MCF 10A (cell line): Measurements from ENCODE around the gene GCLM. TPM values are rescaled to one million over a fixed set of nuclear protein-coding genes. Genes with fewer than 3 reads are reported as not detected.
A peak's percentile ranks its signal among the peaks of the same experiment; 100 is the strongest.
"Not testable (repeated sequence)": the region's sequence is repeated elsewhere in the genome, so short reads cannot be mapped to it uniquely, and the experiment has no call there.

ENCODE experiments used
- BruUV-seq: library from RNA; stranded (reverse); fragments of 400-500 nt; replicated peaks from 2 replicates; lab custom pipeline; 2021; lab: Mats Ljungman, UMichigan
- CTCF ChIA-PET: fragments of 300-600 bp; sonication (Branson Sonifier 250); formaldehyde crosslinking; extraction: SDS; loops from one replicate; lab custom pipeline; 2021; ENCODE audit warnings: antibody characterized with exemption, inconsistent platforms; lab: Yijun Ruan, JAX
- POLR2A ChIA-PET: fragments of 300-600, 350-650 bp; sonication (Branson Sonifier 250); formaldehyde crosslinking; extraction: SDS; loops from one replicate; lab custom pipeline; 2020; ENCODE audit warnings: antibody characterized with exemption, inconsistent platforms; lab: Yijun Ruan, JAX
- DNase-seq: peaks from one replicate; pipeline ENCODE4 v3.0.0-alpha.2; 2018; ENCODE audit not compliant: unreplicated experiment
- H3K27ac Mint-ChIP-seq: one replicate; pipeline ENCODE4 v1.8.0; 2022; ENCODE audit warnings: mild to moderate bottlenecking, low read depth, mixed read lengths; ENCODE audit not compliant: unreplicated experiment
- H3K27me3 Mint-ChIP-seq: one replicate; pipeline ENCODE4 v1.8.0; 2022; ENCODE audit warnings: mixed read lengths; ENCODE audit not compliant: insufficient read depth, unreplicated experiment
- H3K36me3 Mint-ChIP-seq: one replicate; pipeline ENCODE4 v1.8.0; 2022; ENCODE audit warnings: mild to moderate bottlenecking, moderate library complexity, mixed read lengths; ENCODE audit not compliant: insufficient read depth, unreplicated experiment
- H3K4me1 Mint-ChIP-seq: one replicate; pipeline ENCODE4 v1.8.0; 2022; ENCODE audit warnings: mixed read lengths; ENCODE audit not compliant: insufficient read depth, unreplicated experiment
- H3K4me3 Mint-ChIP-seq: one replicate; pipeline ENCODE4 v1.8.0; 2022; ENCODE audit warnings: mild to moderate bottlenecking, moderate library complexity, mixed read lengths; ENCODE audit not compliant: unreplicated experiment
- H3K9me3 Mint-ChIP-seq: one replicate; pipeline ENCODE4 v1.8.0; 2022; ENCODE audit warnings: mixed read lengths; ENCODE audit not compliant: unreplicated experiment
- intact Hi-C: fragments of 100-400 bp; cut with micrococcal nuclease; formaldehyde crosslinking; loops from 2 replicates; pipeline ENCODE4 v1.14.1; 2022
- total RNA-seq: library from RNA; stranded (reverse); gene quantifications from 2 replicates; pipeline ENCODE4 v1.2.3, GENCODE V29; 2022
- TF ChIP-seq, protein P1 (sequence below): fragments of 200-600 bp; IDR thresholded peaks from one replicate; pipeline ENCODE4 v1.8.0; 2022; ENCODE audit warnings: antibody characterized with exemption, mild to moderate bottlenecking; ENCODE audit not compliant: unreplicated experiment

GCLM gene
- total RNA-seq, 1 experiment from 2014 or later, result 21.3 TPM

- Mint-ChIP-seq H3K4me3 (no peak overlapping the region), H3K9me3 (peaks cover 8% of the 10 kb centered on the region), H3K36me3 (peaks cover 12% of the 10 kb centered on the region), H3K4me1 (no peaks in the 10 kb centered on the region), H3K27me3 (no peaks in the 10 kb centered on the region), H3K27ac (no peak overlapping the region)
- intact Hi-C loops, result no loop called here
- TF ChIP-seq, protein P1, sequence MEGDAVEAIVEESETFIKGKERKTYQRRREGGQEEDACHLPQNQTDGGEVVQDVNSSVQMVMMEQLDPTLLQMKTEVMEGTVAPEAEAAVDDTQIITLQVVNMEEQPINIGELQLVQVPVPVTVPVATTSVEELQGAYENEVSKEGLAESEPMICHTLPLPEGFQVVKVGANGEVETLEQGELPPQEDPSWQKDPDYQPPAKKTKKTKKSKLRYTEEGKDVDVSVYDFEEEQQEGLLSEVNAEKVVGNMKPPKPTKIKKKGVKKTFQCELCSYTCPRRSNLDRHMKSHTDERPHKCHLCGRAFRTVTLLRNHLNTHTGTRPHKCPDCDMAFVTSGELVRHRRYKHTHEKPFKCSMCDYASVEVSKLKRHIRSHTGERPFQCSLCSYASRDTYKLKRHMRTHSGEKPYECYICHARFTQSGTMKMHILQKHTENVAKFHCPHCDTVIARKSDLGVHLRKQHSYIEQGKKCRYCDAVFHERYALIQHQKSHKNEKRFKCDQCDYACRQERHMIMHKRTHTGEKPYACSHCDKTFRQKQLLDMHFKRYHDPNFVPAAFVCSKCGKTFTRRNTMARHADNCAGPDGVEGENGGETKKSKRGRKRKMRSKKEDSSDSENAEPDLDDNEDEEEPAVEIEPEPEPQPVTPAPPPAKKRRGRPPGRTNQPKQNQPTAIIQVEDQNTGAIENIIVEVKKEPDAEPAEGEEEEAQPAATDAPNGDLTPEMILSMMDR, result no peak
- no TSS peak for BruUV-seq
- ChIA-PET CTCF (interaction anchor here (0.6 to 2.4 kb wide), 5 partner anchors 17 to 482 kb away, joined by 3 to 7 read pairs (median 3); no protein-coding TSS in a partner anchor), POLR2A (no interaction called here)
- no peak for DNase-seq
Observed at GRCh38 chr1:93851878-93852277, 57.4 kb downstream of the GCLM start.

DNA sequence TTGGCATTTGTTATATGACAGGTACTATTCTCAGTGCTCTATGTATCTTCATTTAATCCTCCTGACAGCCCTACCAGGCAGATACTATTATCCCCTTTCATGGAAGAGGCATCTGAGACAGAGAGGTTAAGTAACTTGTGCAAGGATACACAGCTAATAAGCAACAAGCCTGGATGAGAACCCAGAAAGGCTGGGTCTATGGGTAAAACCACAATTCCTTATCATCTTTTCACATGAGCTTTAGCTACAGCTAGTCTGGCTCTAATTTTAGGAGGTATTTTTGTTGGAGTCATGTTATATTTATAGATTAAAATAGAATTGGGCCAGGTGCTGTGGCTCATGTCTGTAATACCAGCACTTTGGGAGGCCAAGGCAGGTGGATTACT is 57.9 kb downstream of the GCLM start:
- TF ChIP-seq, protein P1, result no peak
- DNase-seq, result no peak
- H3K4me3 Mint-ChIP-seq, result no peak overlapping the region
- H3K4me1 Mint-ChIP-seq, result no peaks in the 10 kb centered on the region
- ChIA-PET CTCF (interaction anchor here (0.6 to 2.4 kb wide), 9 partner anchors 18 to 483 kb away, joined by 3 to 7 read pairs (median 3); no protein-coding TSS in a partner anchor), POLR2A (interaction anchor here (0.7 kb wide), 1 partner anchor 705 kb away, joined by 3 read pairs; no protein-coding TSS in a partner anchor)
- intact Hi-C loops, result no loop called here
- H3K27ac Mint-ChIP-seq, result no peak overlapping the region
- no peaks in the 10 kb centered on the region for H3K27me3 Mint-ChIP-seq
- no TSS peak for BruUV-seq
- H3K36me3 Mint-ChIP-seq, result peaks cover 17% of the 10 kb centered on the region
- peaks cover 8% of the 10 kb centered on the region for H3K9me3 Mint-ChIP-seq

GRCh38 chr1:93850687-93851326 is 58.4 kb downstream of the GCLM start:
- H3K4me1 Mint-ChIP-seq, H3K9me3 Mint-ChIP-seq, H3K4me3 Mint-ChIP-seq, H3K27me3 Mint-ChIP-seq, H3K27ac Mint-ChIP-seq, BruUV-seq: not testable (repeated sequence)
- POLR2A ChIA-PET, result interaction anchor here (0.7 to 0.8 kb wide), 2 partner anchors 29 to 705 kb away, joined by 3 to 4 read pairs; partner anchors contain the start of gene DNTTIP2
- intact Hi-C loops, result loop anchor here (1.0 kb wide), 1 partner anchor 413 kb away; no protein-coding TSS in a partner anchor
- TF ChIP-seq, protein P1, result peak; percentile 87
- CTCF ChIA-PET, result interaction anchor here (0.6 to 2.4 kb wide), 8 partner anchors 22 to 416 kb away, joined by 3 to 7 read pairs (median 3); no protein-coding TSS in a partner anchor
- peaks cover 20% of the 10 kb centered on the region for H3K36me3 Mint-ChIP-seq
- DNase-seq, result peak; percentile 73

- CTCF ChIA-PET, result interaction anchor here (0.6 to 1.3 kb wide), 5 partner anchors 43 to 885 kb away, joined by 3 to 4 read pairs (median 3); no protein-coding TSS in a partner anchor
- BruUV-seq, result no TSS peak
- H3K27me3 Mint-ChIP-seq, result no peaks in the 10 kb centered on the region
- no peaks in the 10 kb centered on the region for H3K9me3 Mint-ChIP-seq
- DNase-seq, result no peak
- H3K4me1 Mint-ChIP-seq, result peaks cover 7% of the 10 kb centered on the region
- POLR2A ChIA-PET, result interaction anchor here (0.8 to 2.5 kb wide), 17 partner anchors 9 to 770 kb away, joined by 3 to 12 read pairs (median 4); partner anchors contain the start of genes DNTTIP2, DR1 and FNBP1L
- TF ChIP-seq, protein P1, result no peak
- peak overlapping the region; percentile 96 for H3K4me3 Mint-ChIP-seq
- peak overlapping the region; percentile 92 for H3K27ac Mint-ChIP-seq
- H3K36me3 Mint-ChIP-seq, result peaks cover 20% of the 10 kb centered on the region
- intact Hi-C loops, result no loop called here
Observed at GRCh38 chr1:93848350-93848883, 60.8 kb downstream of the GCLM start.
